Stimulated activated CD4-positive, alpha-beta T cell treated with anti-CD3 and anti-CD28 coated beads, Interleukin-1b, Interleukin-23, amount 100 ng/mL, for 1 hour (primary cell): ENCODE measurements around the gene FN1.

Source experiments
- DNase-seq, 2 donors: peaks; one replicate each; pipeline ENCODE4 v3.0.0-alpha.2; 2020; ENCODE audit warnings: low read depth in 2 of 2

FN1 gene

GRCh38 chr2:215383652-215384279 lies 52.1 kb downstream of the FN1 start:
- DNase-seq = no peak

- no peak for DNase-seq
Measured at GRCh38 chr2:215382480-215382879, 53.4 kb downstream of the FN1 start.

GRCh38 chr2:215382011-215382410 lies 53.9 kb downstream of the FN1 start:
- no peak for DNase-seq

GRCh38 chr2:215380699-215381098 lies 55.2 kb downstream of the FN1 start:
- DNase-seq = no peak

- DNase-seq = no peak
Measured at GRCh38 chr2:215379948-215380347, 55.9 kb downstream of the FN1 start.

GRCh38 chr2:215379039-215379438 lies 56.8 kb downstream of the FN1 start:
- DNase-seq = no peak

GRCh38 chr2:215378045-215378444 lies 57.8 kb downstream of the FN1 start:
- no peak for DNase-seq

- no peak for DNase-seq
Measured at GRCh38 chr2:215377283-215377682, 58.6 kb downstream of the FN1 start.

- DNase-seq = no peak
Measured at GRCh38 chr2:215376103-215376780, 59.6 kb downstream of the FN1 start.

- DNase-seq = no peak
Measured at GRCh38 chr2:215375467-215375830, 60.4 kb downstream of the FN1 start.

- no peak for DNase-seq
Measured at GRCh38 chr2:215374642-215375466, 61.0 kb downstream of the FN1 start.

GRCh38 chr2:215374002-215374401 lies 61.9 kb downstream of the FN1 start:
- no peak for DNase-seq

GRCh38 chr2:215372968-215373649 lies 62.8 kb downstream of the FN1 start:
- DNase-seq = no peak

- DNase-seq = no peak
Measured at GRCh38 chr2:215371915-215372897, 63.7 kb downstream of the FN1 start.

- DNase-seq = no peak
Measured at GRCh38 chr2:215370112-215370965, 65.5 kb downstream of the FN1 start.

GRCh38 chr2:215369181-215369760 lies 66.6 kb downstream of the FN1 start:
- no peak for DNase-seq

- no peak for DNase-seq
Measured at GRCh38 chr2:215368493-215368809, 67.4 kb downstream of the FN1 start.

- DNase-seq = no peak
Measured at GRCh38 chr2:215367662-215368492, 68.0 kb downstream of the FN1 start.

- DNase-seq = no peak
Measured at GRCh38 chr2:215366440-215367032, 69.3 kb downstream of the FN1 start.
